Measurements from ENCODE around the gene CALD1. TPM values are rescaled to one million over a fixed set of nuclear protein-coding genes. Genes with fewer than 3 reads are reported as not detected.

The CALD1 gene
- total RNA-seq, 6 donors from 2014 or later = 98.6 to 156 (median 124) TPM

DNA sequence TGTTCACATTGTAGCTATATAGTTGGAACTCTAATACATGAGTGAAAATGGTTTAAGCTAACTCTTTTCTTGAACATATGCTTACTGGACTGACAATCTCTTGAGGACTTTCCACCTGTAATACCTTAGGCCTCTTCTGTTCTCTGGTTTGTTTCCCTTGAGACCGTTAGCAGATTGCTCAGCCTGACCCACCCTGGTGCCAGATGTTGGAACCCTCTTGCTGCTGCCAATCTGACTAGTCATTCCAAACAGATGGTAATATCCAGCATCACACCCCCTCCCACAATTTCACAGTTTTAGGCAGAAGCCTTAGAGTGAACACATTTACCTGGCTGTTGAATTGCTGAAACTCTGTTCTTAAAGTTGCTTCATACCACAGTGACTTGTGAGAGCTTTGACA is 18.7 kb downstream of the CALD1 start:
- H3K27me3 ChIP-seq = no peaks in the 10 kb centered on the region
- no peaks in the 10 kb centered on the region for H3K9me3 ChIP-seq
- 71 to 89% methylated on average over 1 of the region's 1 CpG for WGBS, 2 donors
- H3K4me3 ChIP-seq = no peak overlapping the region
- DNase-seq = no peak
- TF ChIP-seq, protein P1, sequence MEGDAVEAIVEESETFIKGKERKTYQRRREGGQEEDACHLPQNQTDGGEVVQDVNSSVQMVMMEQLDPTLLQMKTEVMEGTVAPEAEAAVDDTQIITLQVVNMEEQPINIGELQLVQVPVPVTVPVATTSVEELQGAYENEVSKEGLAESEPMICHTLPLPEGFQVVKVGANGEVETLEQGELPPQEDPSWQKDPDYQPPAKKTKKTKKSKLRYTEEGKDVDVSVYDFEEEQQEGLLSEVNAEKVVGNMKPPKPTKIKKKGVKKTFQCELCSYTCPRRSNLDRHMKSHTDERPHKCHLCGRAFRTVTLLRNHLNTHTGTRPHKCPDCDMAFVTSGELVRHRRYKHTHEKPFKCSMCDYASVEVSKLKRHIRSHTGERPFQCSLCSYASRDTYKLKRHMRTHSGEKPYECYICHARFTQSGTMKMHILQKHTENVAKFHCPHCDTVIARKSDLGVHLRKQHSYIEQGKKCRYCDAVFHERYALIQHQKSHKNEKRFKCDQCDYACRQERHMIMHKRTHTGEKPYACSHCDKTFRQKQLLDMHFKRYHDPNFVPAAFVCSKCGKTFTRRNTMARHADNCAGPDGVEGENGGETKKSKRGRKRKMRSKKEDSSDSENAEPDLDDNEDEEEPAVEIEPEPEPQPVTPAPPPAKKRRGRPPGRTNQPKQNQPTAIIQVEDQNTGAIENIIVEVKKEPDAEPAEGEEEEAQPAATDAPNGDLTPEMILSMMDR (IDR thresholded peaks at IDR 0.05) = no peak
- TF ChIP-seq POLR2AphosphoS5 (IDR thresholded peaks at IDR 0.05) (no peak), EP300 (IDR thresholded peaks at IDR 0.05) (no peak), POLR2A (IDR thresholded peaks at IDR 0.05) (no peak)
- H3K27ac ChIP-seq = peak overlapping the region in 1 of 4 donors; percentile 64
- peaks cover 0 to 2% (median 0%) of the 10 kb centered on the region in 4 donors for H3K4me1 ChIP-seq
- no peak for ATAC-seq (ENCODE audit: low FRiP score in 2 of 2)
- no peaks in the 10 kb centered on the region for H3K36me3 ChIP-seq

DNA sequence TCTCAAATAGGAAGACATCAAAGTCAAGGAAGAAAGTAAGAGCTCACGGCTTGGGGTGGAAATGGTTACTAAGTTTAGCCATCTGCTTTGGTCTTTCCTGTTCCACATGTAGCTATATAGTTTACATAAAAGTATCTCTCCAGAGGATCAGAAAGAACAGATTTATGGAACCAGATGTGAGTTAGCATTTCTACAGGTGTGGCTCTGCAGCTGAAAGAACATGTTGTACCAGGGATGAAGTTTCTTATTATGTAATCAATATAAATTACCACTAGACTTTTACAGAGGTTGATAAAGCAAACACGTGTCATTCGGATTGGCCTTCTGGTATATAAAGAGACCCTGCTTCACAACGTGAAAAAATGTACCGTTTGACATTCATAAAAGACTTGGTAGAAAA is 19.9 kb downstream of the CALD1 start:
- Histone ChIP-seq H3K36me3 (no peaks in the 10 kb centered on the region), H3K4me1 (peaks cover 0 to 7% (median 2%) of the 10 kb centered on the region in 4 donors), H3K4me3 (no peak overlapping the region), H3K9me3 (no peaks in the 10 kb centered on the region), H3K27ac (peak overlapping the region in 1 of 4 donors; percentile 64), H3K27me3 (no peaks in the 10 kb centered on the region)
- no peak for ATAC-seq (ENCODE audit: low FRiP score in 2 of 2)
- no peak for DNase-seq
- TF ChIP-seq POLR2AphosphoS5 (IDR thresholded peaks at IDR 0.05) = no peak
- TF ChIP-seq POLR2A (IDR thresholded peaks at IDR 0.05) = no peak
- no peak for TF ChIP-seq EP300 (IDR thresholded peaks at IDR 0.05)
- TF ChIP-seq, protein P1 (IDR thresholded peaks at IDR 0.05) = no peak
- WGBS, 2 donors = 50 to 57% methylated on average over 5 of the region's 5 CpGs

DNA sequence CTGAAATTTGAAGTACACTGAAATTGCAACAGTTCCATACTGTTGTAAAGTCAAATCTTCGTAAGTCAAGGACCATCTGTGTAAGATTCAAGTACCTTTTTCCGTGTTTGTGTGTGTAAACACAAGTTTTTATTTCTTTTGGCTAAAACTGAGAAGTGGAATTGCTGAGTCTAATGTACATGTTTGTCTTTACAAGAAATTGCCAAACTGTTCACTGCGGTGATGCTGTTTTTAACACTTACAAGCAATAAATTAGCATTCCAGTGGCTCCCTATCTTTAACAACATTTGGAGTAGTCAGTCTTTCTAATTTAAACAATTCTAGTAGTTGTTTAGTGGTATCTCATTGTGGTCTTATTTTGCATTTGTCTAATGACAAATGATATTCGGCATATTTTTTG is 23.3 kb downstream of the CALD1 start:
- no peaks in the 10 kb centered on the region for H3K9me3 ChIP-seq
- H3K36me3 ChIP-seq = no peaks in the 10 kb centered on the region
- no peak overlapping the region for H3K4me3 ChIP-seq
- H3K4me1 ChIP-seq = peaks cover 0 to 13% (median 2%) of the 10 kb centered on the region in 4 donors
- H3K27me3 ChIP-seq = no peaks in the 10 kb centered on the region
- WGBS, 2 donors = 82 to 85% methylated on average over 4 of the region's 4 CpGs
- DNase-seq (no peak), ATAC-seq (ENCODE audit: low FRiP score in 2 of 2) (no peak)
- H3K27ac ChIP-seq = no peak overlapping the region
- no peak for TF ChIP-seq EP300 (IDR thresholded peaks at IDR 0.05)
- TF ChIP-seq, protein P1 (IDR thresholded peaks at IDR 0.05) = no peak
- no peak for TF ChIP-seq POLR2A (IDR thresholded peaks at IDR 0.05)
- TF ChIP-seq POLR2AphosphoS5 (IDR thresholded peaks at IDR 0.05) = no peak

DNA sequence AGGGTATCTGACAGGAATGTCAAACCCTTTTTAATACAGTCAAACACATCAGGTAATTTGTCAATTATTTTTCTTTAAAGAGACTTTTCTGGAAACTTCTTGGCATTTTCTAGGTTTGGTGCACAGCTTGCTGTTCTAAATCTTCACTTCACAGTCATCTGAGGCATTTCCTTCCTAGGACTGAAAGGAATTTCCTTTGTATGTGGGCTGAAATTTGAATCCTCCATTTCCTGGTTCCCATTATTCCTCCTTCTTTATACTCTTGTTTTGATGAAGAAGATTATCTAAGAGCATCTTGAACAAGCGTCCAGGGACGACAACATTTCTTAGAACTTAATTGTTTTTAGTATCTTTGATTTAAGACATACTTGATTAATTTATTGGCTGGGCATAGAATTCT is 24.9 kb downstream of the CALD1 start:
- Histone ChIP-seq H3K27ac (peak overlapping the region; percentile 23 to 79 (median 46)), H3K9me3 (no peaks in the 10 kb centered on the region), H3K4me3 (no peak overlapping the region), H3K4me1 (peaks cover 0 to 11% (median 2%) of the 10 kb centered on the region in 4 donors), H3K36me3 (no peaks in the 10 kb centered on the region), H3K27me3 (no peaks in the 10 kb centered on the region)
- TF ChIP-seq, protein P1 (IDR thresholded peaks at IDR 0.05) = no peak
- TF ChIP-seq EP300 (IDR thresholded peaks at IDR 0.05) (no peak), POLR2A (IDR thresholded peaks at IDR 0.05) (no peak), POLR2AphosphoS5 (IDR thresholded peaks at IDR 0.05) (no peak)
- DNase-seq (no peak), ATAC-seq (ENCODE audit: low FRiP score in 2 of 2) (no peak)
- 46 to 52% methylated on average over 2 of the region's 2 CpGs for WGBS, 2 donors

DNA sequence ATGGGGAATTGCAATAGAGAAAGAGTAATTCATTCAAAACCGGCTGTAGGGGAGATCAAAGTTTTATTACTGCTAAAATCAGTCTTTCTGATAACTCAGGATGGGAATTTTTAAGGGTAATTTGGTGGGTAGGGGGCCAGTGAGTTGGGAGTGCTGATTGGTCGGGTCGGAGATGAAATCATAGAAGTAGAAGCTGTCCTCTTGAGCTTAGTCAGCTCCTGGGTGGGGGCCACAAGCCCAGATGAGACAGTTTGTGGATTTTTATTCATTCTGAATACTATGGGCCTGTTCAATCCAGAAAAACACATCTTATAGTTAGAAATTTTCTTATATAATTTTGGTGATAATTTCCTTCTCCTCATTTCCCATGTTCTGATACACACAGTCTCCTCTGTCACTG is 25.4 kb downstream of the CALD1 start:
- no peak overlapping the region for H3K4me3 ChIP-seq
- DNase-seq (no peak), ATAC-seq (ENCODE audit: low FRiP score in 2 of 2) (no peak)
- H3K27me3 ChIP-seq = no peaks in the 10 kb centered on the region
- H3K27ac ChIP-seq = peak overlapping the region; percentile 23 to 79 (median 46)
- H3K9me3 ChIP-seq = no peaks in the 10 kb centered on the region
- TF ChIP-seq POLR2A (IDR thresholded peaks at IDR 0.05) (no peak), EP300 (IDR thresholded peaks at IDR 0.05) (no peak), POLR2AphosphoS5 (IDR thresholded peaks at IDR 0.05) (no peak)
- TF ChIP-seq, protein P1 (IDR thresholded peaks at IDR 0.05) = no peak
- H3K36me3 ChIP-seq = no peaks in the 10 kb centered on the region
- 87% methylated on average over 3 of the region's 3 CpGs for WGBS, 2 donors
- peaks cover 0 to 11% (median 2%) of the 10 kb centered on the region in 4 donors for H3K4me1 ChIP-seq

Data from upper lobe of left lung (tissue), 6 donors.